IMR-90 (cell line): ENCODE measurements around the gene GPR160. TPM values are rescaled to one million over a fixed set of nuclear protein-coding genes. Genes with fewer than 3 reads are reported as not detected.

ENCODE experiments used
- ATAC-seq: fragments of 200-7000 bp; cut with Tn5 transposase; 2 replicates; pipeline ENCODE4 v1.9.1; 2020; ENCODE audit warnings: low read depth, mild to moderate bottlenecking, moderate library complexity
- BruUV-seq: library from RNA; stranded (reverse); fragments of 400-500 nt; replicated peaks from 2 replicates; lab custom pipeline; 2021; lab: Mats Ljungman, UMichigan
- CTCF ChIA-PET: fragments of 300-600 bp; formaldehyde crosslinking; extraction: SDS; loops from one replicate; lab custom pipeline; 2021; ENCODE audit warnings: antibody characterized with exemption; lab: Yijun Ruan, JAX
- POLR2A ChIA-PET: fragments of 300-600 bp; sonication (Branson Sonifier 250); formaldehyde crosslinking; loops from one replicate; lab custom pipeline; 2022; ENCODE audit warnings: antibody characterized with exemption; ENCODE audit not compliant: unreplicated experiment; lab: Charles Lee
- DNase-seq: peaks from one replicate; pipeline ENCODE4 v3.0.0; 2013
- H2AFZ ChIP-seq: replicated peaks from 2 replicates; pipeline ENCODE3; 2013; ENCODE audit warnings: low read length, mild to moderate bottlenecking; ENCODE audit not compliant: poor library complexity
- H2AK5ac ChIP-seq: 2 replicates; pipeline ENCODE4 v1.6.1; 2013; ENCODE audit warnings: low read depth, low read length, inconsistent platforms
- H2AK9ac ChIP-seq: replicated peaks from 2 replicates; pipeline ENCODE3; 2013; ENCODE audit warnings: mild to moderate bottlenecking, low read depth, low read length, moderate library complexity; ENCODE audit not compliant: poor library complexity
- H2BK120ac ChIP-seq: 2 replicates; pipeline ENCODE4 v1.6.1; 2013; ENCODE audit warnings: low read depth, low read length, inconsistent platforms
- H2BK15ac ChIP-seq: 3 replicates; pipeline ENCODE4 v1.6.1; 2013; ENCODE audit warnings: low read depth, low read length, inconsistent platforms
- H2BK20ac ChIP-seq: 2 replicates; pipeline ENCODE4 v1.6.1; 2013; ENCODE audit warnings: low read depth, mild to moderate bottlenecking, inconsistent platforms, low read length, moderate library complexity
- H2BK5ac ChIP-seq: 2 replicates; pipeline ENCODE4 v1.6.1; 2013; ENCODE audit warnings: mild to moderate bottlenecking, low read depth, low read length, inconsistent platforms; ENCODE audit not compliant: poor library complexity, severe bottlenecking
- H3K14ac ChIP-seq: replicated peaks from 2 replicates; pipeline ENCODE4 v1.6.1; 2013; ENCODE audit warnings: low read depth, low read length, inconsistent platforms
- H3K18ac ChIP-seq: 2 replicates; pipeline ENCODE4 v1.6.1; 2013; ENCODE audit warnings: low read depth, low read length, control low read depth
- H3K23ac ChIP-seq: 2 replicates; pipeline ENCODE4 v1.6.1; 2013; ENCODE audit warnings: low read depth, low read length, inconsistent platforms
- H3K27ac ChIP-seq: 2 replicates; pipeline ENCODE4 v1.5.1; 2013; ENCODE audit warnings: mild to moderate bottlenecking, control low read depth, low read length; ENCODE audit not compliant: insufficient read depth
- H3K27me3 ChIP-seq: 2 replicates; pipeline ENCODE4 v1.6.1; 2013; ENCODE audit warnings: low read length; ENCODE audit not compliant: control insufficient read depth, insufficient read depth
- H3K36me3 ChIP-seq: 2 replicates; pipeline ENCODE4 v1.6.1; 2013; ENCODE audit warnings: low read length, mixed read lengths; ENCODE audit not compliant: control insufficient read depth, insufficient read depth
- H3K4ac ChIP-seq: 2 replicates; pipeline ENCODE4 v1.6.1; 2013; ENCODE audit warnings: low read depth, low read length, inconsistent platforms
- H3K4me1 ChIP-seq: 2 replicates; pipeline ENCODE4 v1.6.1; 2013; ENCODE audit warnings: low read length, mixed read lengths; ENCODE audit not compliant: control insufficient read depth, insufficient read depth
- H3K4me2 ChIP-seq: 2 replicates; pipeline ENCODE4 v1.6.1; 2013; ENCODE audit warnings: low read depth, mild to moderate bottlenecking, control low read depth, low read length, moderate library complexity
- H3K4me3 ChIP-seq: 2 replicates; pipeline ENCODE4 v1.5.1; 2013; ENCODE audit warnings: low read depth, mild to moderate bottlenecking, control low read depth, low read length, moderate library complexity; ENCODE audit not compliant: insufficient read depth
- H3K56ac ChIP-seq: 2 replicates; pipeline ENCODE4 v1.6.1; 2013; ENCODE audit warnings: low read length, inconsistent platforms; ENCODE audit not compliant: insufficient read depth; ENCODE audit errors: extremely low read depth
- H3K79me1 ChIP-seq, 2 experiments: 2 replicates each; pipeline ENCODE4 v1.6.1; 2013; ENCODE audit warnings: low read length in 2 of 2, inconsistent platforms in 1 of 2, low read depth in 1 of 2
- H3K9ac ChIP-seq: 2 replicates; pipeline ENCODE4 v1.6.1; 2013; ENCODE audit warnings: low read depth, low read length, control low read depth
- H3K9me1 ChIP-seq: 2 replicates; pipeline ENCODE4 v1.6.1; 2013; ENCODE audit warnings: low read length, inconsistent platforms; ENCODE audit not compliant: insufficient read depth
- H3K9me3 ChIP-seq: 2 replicates; pipeline ENCODE4 v1.6.1; 2013; ENCODE audit warnings: low read length; ENCODE audit not compliant: control insufficient read depth, insufficient read depth
- H4K20me1 ChIP-seq: 2 replicates; pipeline ENCODE4 v1.6.1; 2013; ENCODE audit warnings: low read length, inconsistent platforms; ENCODE audit not compliant: insufficient read depth
- H4K5ac ChIP-seq: 2 replicates; pipeline ENCODE4 v1.6.1; 2013; ENCODE audit warnings: mild to moderate bottlenecking, low read depth, low read length, control low read depth
- H4K8ac ChIP-seq, 2 experiments: 2 replicates each; pipeline ENCODE4 v1.6.1; 2013; ENCODE audit warnings: low read depth in 2 of 2, low read length in 2 of 2, control low read depth in 1 of 2, inconsistent platforms in 1 of 2
- H4K91ac ChIP-seq: 2 replicates; pipeline ENCODE4 v1.6.1; 2013; ENCODE audit warnings: low read depth, low read length, inconsistent platforms; ENCODE audit not compliant: insufficient read depth
- CEBPB ChIP-seq: IDR thresholded peaks from 2 replicates; pipeline ENCODE4 v1.6.1; 2012; ENCODE audit warnings: low read depth, low read length, improper control_type of control experiment
- CHD1 ChIP-seq: IDR thresholded peaks from 2 replicates; pipeline ENCODE4 v1.6.1; 2012; ENCODE audit warnings: low read depth, low read length, improper control_type of control experiment
- MAZ ChIP-seq: IDR thresholded peaks from 2 replicates; pipeline ENCODE4 v1.6.1; 2012; ENCODE audit warnings: low read depth, mild to moderate bottlenecking, low read length, improper control_type of control experiment, moderate library complexity, borderline replicate concordance
- MXI1 ChIP-seq: IDR thresholded peaks from 2 replicates; pipeline ENCODE4 v1.6.1; 2012; ENCODE audit warnings: low read depth, mild to moderate bottlenecking, low read length, moderate library complexity, borderline replicate concordance
- NFE2L2 ChIP-seq: fragments of 150-350 bp; IDR thresholded peaks from 2 replicates; pipeline ENCODE4 v1.6.1; 2016; ENCODE audit warnings: low read depth, mild to moderate bottlenecking, low read length
- POLR2A ChIP-seq: IDR thresholded peaks from 2 replicates; pipeline ENCODE4 v1.6.1; 2012; ENCODE audit warnings: mild to moderate bottlenecking, low read depth, low read length
- RAD21 ChIP-seq: IDR thresholded peaks from 2 replicates; pipeline ENCODE4 v1.6.1; 2012; ENCODE audit warnings: low read length, improper control_type of control experiment
- RCOR1 ChIP-seq: IDR thresholded peaks from 2 replicates; pipeline ENCODE4 v1.6.1; 2012; ENCODE audit warnings: mild to moderate bottlenecking, low read length, improper control_type of control experiment; ENCODE audit not compliant: insufficient replicate concordance
- RFX5 ChIP-seq: IDR thresholded peaks from 2 replicates; pipeline ENCODE4 v1.8.0; 2012; ENCODE audit warnings: low read depth, mild to moderate bottlenecking, low read length, moderate library complexity
- SMC3 ChIP-seq: fragments of 150-350 bp; IDR thresholded peaks from 2 replicates; pipeline ENCODE4 v1.6.1; 2016; ENCODE audit warnings: low read depth, mild to moderate bottlenecking, antibody characterized with exemption, low read length, moderate library complexity
- dilution Hi-C: fragments of 300-500 bp; cut with HindIII; formaldehyde crosslinking; loops from one replicate; pipeline ENCODE4 v1.14.3; 2018; ENCODE audit warnings: low sequenced_read_pairs; ENCODE audit not compliant: unreplicated experiment
- in situ Hi-C: fragments of 300-500 bp; cut with MboI; formaldehyde crosslinking; loops from 3 replicates; pipeline ENCODE4 v1.14.3; 2019; ENCODE audit warnings: low sequenced_read_pairs, inconsistent platforms, mixed read lengths
- intact Hi-C: fragments of 100-400 bp; cut with micrococcal nuclease; formaldehyde crosslinking; loops from 2 replicates; pipeline ENCODE4 v1.10.0; 2022
- polyA plus RNA-seq, 3 experiments: library from polyadenylated mRNA; depleted of rRNA; stranded (reverse); fragments of >200 nt; gene quantifications; 2 replicates each; pipeline ENCODE4 v1.2.3, GENCODE V29; 2012; ENCODE audit warnings: low replicate concordance in 1 of 3
- total RNA-seq: library from RNA; depleted of rRNA; stranded (reverse); fragments of >200 nt; gene quantifications from 2 replicates; pipeline ENCODE4 v1.2.3, GENCODE V29; 2012
- TF ChIP-seq, protein P1 (sequence below): conservative IDR thresholded peaks from 2 replicates; pipeline ENCODE4 v1.5.1; 2012; ENCODE audit warnings: mild to moderate bottlenecking, low read depth, low read length, improper control_type of control experiment
- TF ChIP-seq, protein P2 (sequence below): fragments of 150-350 bp; IDR thresholded peaks from 2 replicates; pipeline ENCODE4 v1.6.1; 2016; ENCODE audit warnings: low read depth, mild to moderate bottlenecking, low read length, moderate library complexity, borderline replicate concordance
- TF ChIP-seq, protein P3 (sequence below): fragments of 150-350 bp; IDR thresholded peaks from 2 replicates; pipeline ENCODE4 v1.6.1; 2017; ENCODE audit warnings: mild to moderate bottlenecking, antibody characterized with exemption, low read length, low read depth

GPR160 gene
- total and polyA plus RNA-seq, 2 of the 4 experiments (the other 2 are of a cell fraction) = 0.09 to 0.18 TPM

DNA sequence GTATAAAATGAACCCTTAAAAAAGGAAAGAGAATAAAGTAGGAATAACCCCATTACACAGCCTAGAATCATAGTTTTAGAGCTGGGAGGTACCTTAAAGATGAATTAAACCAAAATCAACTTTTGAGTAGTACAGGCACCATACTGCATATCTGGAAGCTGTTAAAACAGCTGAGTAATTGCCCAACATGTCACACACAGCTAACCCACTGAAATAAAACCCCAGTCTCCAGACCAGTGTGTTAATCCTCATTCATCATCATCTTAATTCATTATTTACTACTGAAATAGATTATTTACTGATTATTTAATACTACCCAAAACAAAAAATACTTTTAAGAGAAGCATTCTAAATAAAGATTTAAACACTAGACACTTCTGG is 52.8 kb downstream of the GPR160 start:
- H3K18ac ChIP-seq = no peak overlapping the region
- no peak overlapping the region for H3K56ac ChIP-seq
- no peak overlapping the region for H3K4me3 ChIP-seq
- H3K4ac ChIP-seq = no peak overlapping the region
- H4K8ac ChIP-seq = no peak overlapping the region
- in situ Hi-C loops (no loop called here), intact Hi-C loops (loop anchor here (10.0 kb wide), 1 partner anchor 226 kb away; the partner anchor contains the start of gene LRRC31), dilution Hi-C loops (no loop called here)
- H2BK5ac ChIP-seq = no peak overlapping the region
- H2AFZ ChIP-seq = no peak overlapping the region
- no peak overlapping the region for H4K5ac ChIP-seq
- H3K27ac ChIP-seq = no peak overlapping the region
- DNase-seq (no peak), ATAC-seq (no peak)
- H3K14ac ChIP-seq = no peak overlapping the region
- H3K9ac ChIP-seq = no peak overlapping the region
- H4K20me1 ChIP-seq = no peaks in the 10 kb centered on the region
- no peak overlapping the region for H2BK20ac ChIP-seq
- peaks cover 17% of the 10 kb centered on the region for H3K36me3 ChIP-seq
- H2BK120ac ChIP-seq = no peak overlapping the region
- TF ChIP-seq MAZ (no peak), MXI1 (no peak), RAD21 (no peak), RFX5 (no peak), SMC3 (no peak), CEBPB (no peak), NFE2L2 (no peak), CHD1 (no peak), POLR2A (no peak), RCOR1 (no peak)
- TF ChIP-seq, protein P1, sequence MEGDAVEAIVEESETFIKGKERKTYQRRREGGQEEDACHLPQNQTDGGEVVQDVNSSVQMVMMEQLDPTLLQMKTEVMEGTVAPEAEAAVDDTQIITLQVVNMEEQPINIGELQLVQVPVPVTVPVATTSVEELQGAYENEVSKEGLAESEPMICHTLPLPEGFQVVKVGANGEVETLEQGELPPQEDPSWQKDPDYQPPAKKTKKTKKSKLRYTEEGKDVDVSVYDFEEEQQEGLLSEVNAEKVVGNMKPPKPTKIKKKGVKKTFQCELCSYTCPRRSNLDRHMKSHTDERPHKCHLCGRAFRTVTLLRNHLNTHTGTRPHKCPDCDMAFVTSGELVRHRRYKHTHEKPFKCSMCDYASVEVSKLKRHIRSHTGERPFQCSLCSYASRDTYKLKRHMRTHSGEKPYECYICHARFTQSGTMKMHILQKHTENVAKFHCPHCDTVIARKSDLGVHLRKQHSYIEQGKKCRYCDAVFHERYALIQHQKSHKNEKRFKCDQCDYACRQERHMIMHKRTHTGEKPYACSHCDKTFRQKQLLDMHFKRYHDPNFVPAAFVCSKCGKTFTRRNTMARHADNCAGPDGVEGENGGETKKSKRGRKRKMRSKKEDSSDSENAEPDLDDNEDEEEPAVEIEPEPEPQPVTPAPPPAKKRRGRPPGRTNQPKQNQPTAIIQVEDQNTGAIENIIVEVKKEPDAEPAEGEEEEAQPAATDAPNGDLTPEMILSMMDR = no peak
- TF ChIP-seq, protein P2, sequence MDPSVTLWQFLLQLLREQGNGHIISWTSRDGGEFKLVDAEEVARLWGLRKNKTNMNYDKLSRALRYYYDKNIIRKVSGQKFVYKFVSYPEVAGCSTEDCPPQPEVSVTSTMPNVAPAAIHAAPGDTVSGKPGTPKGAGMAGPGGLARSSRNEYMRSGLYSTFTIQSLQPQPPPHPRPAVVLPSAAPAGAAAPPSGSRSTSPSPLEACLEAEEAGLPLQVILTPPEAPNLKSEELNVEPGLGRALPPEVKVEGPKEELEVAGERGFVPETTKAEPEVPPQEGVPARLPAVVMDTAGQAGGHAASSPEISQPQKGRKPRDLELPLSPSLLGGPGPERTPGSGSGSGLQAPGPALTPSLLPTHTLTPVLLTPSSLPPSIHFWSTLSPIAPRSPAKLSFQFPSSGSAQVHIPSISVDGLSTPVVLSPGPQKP = no peak
- TF ChIP-seq, protein P3, sequence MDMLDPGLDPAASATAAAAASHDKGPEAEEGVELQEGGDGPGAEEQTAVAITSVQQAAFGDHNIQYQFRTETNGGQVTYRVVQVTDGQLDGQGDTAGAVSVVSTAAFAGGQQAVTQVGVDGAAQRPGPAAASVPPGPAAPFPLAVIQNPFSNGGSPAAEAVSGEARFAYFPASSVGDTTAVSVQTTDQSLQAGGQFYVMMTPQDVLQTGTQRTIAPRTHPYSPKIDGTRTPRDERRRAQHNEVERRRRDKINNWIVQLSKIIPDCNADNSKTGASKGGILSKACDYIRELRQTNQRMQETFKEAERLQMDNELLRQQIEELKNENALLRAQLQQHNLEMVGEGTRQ = no peak
- H4K91ac ChIP-seq = no peak overlapping the region
- peaks cover 0 to 11% of the 10 kb centered on the region in 2 experiments; a peak in 2 of 4 replicates for H3K79me1 ChIP-seq
- BruUV-seq = no TSS peak
- H3K4me2 ChIP-seq = no peak overlapping the region
- ChIA-PET CTCF (interaction anchor here (1.0 kb wide), 1 partner anchor 10 kb away, joined by 4 read pairs; no protein-coding TSS in a partner anchor), POLR2A (no interaction called here)
- H2AK9ac ChIP-seq = no peak overlapping the region
- H3K9me3 ChIP-seq = no peaks in the 10 kb centered on the region
- no peaks in the 10 kb centered on the region for H3K27me3 ChIP-seq
- H2BK15ac ChIP-seq = no peak overlapping the region
- no peaks in the 10 kb centered on the region for H3K4me1 ChIP-seq
- no peak overlapping the region for H3K23ac ChIP-seq
- H3K9me1 ChIP-seq = no peaks in the 10 kb centered on the region
- H2AK5ac ChIP-seq = no peak overlapping the region
